ENCODE data around the gene CSMD2. TPM values are rescaled to one million over a fixed set of nuclear protein-coding genes. Genes with fewer than 3 reads are reported as not detected.
A peak's percentile ranks its signal among the peaks of the same experiment; 100 is the strongest.

Gene CSMD2
- total and polyA plus RNA-seq, 8 donors, result 0.20 to 0.81 (median 0.47) TPM

DNA sequence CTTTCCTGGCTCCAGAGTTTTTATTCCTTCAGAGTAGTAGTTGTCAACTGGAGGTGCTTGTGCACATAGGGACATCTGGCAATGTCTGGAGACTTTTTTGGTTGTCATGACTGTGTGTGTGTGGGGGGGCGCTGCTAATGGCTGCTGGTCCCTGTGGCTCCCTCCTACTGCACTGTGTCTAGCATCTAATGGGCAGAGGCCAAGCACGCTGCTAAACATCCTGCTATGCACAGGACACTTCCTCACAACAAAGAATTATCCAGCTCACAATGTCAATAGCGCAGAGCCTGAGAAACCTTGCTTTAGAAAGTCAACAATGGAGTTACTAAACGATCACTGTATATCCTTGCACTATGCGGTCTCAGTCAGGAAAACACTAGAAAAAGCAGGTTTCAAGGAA, 320.9 kb downstream of the CSMD2 start:
- TF ChIP-seq, protein P1, sequence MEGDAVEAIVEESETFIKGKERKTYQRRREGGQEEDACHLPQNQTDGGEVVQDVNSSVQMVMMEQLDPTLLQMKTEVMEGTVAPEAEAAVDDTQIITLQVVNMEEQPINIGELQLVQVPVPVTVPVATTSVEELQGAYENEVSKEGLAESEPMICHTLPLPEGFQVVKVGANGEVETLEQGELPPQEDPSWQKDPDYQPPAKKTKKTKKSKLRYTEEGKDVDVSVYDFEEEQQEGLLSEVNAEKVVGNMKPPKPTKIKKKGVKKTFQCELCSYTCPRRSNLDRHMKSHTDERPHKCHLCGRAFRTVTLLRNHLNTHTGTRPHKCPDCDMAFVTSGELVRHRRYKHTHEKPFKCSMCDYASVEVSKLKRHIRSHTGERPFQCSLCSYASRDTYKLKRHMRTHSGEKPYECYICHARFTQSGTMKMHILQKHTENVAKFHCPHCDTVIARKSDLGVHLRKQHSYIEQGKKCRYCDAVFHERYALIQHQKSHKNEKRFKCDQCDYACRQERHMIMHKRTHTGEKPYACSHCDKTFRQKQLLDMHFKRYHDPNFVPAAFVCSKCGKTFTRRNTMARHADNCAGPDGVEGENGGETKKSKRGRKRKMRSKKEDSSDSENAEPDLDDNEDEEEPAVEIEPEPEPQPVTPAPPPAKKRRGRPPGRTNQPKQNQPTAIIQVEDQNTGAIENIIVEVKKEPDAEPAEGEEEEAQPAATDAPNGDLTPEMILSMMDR (IDR thresholded peaks at IDR 0.05), result no peak
- Histone ChIP-seq H3K36me3 (no peaks in the 10 kb centered on the region), H3K4me1 (no peaks in the 10 kb centered on the region), H3K27me3 (no peaks in the 10 kb centered on the region), H3K27ac (no peak overlapping the region), H3K4me3 (no peak overlapping the region), H3K9me3 (no peaks in the 10 kb centered on the region)
- ATAC-seq, result no peak
- intact Hi-C loops (cut with DNase I), result no loop called here
- DNase-seq, result no peak

DNA sequence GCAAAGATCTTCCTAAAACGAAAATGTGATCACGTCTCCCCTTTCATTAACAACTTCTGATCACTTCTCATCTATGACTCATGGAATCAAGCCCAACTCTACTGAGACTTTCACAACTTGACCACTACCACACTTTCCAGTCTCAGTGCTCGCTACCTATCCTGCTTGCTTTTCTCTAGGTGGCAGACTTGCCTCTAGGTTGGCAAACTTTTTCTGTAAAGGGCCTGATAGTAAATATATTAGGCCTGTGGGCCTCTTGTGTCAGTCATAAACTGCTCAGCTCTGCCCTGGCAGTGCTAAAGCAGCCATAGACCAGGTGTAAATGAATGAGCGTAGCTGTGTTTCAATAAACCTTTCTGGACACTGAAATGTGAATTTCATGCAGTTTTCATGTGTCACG, 322.7 kb downstream of the CSMD2 start:
- ATAC-seq (peak; percentile 53), DNase-seq (no peak)
- Histone ChIP-seq H3K36me3 (no peaks in the 10 kb centered on the region), H3K4me1 (no peaks in the 10 kb centered on the region), H3K9me3 (no peaks in the 10 kb centered on the region), H3K27me3 (peaks cover 0 to 4% of the 10 kb centered on the region in 2 donors), H3K4me3 (no peak overlapping the region), H3K27ac (no peak overlapping the region)
- TF ChIP-seq, protein P1 (IDR thresholded peaks at IDR 0.05), result no peak
- intact Hi-C loops (cut with DNase I), result no loop called here

DNA sequence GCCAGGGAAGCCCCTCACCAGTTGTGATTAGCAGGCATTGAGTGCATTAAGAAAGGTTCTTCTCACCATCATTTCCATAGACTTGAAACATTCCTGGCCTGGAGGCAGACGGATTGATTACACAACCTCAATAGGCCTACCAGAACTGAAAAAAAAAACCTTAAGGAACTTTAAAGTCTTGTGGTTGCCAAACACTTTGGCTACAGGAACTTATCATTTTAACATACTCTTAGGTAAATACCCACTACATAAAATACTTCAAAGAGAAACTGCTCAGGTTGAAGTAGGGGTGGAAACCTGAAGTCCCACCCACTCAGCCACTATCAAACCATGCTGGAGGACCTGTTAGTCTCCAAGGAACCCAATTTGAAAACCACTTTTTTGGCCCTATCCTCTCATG, 323.5 kb downstream of the CSMD2 start:
- ATAC-seq, result peak; percentile 90
- DNase-seq, result peak in 1 of 4 donors; percentile 19
- peaks cover 0 to 4% of the 10 kb centered on the region in 2 donors for H3K27me3 ChIP-seq
- TF ChIP-seq, protein P1 (IDR thresholded peaks at IDR 0.05), result no peak
- no peaks in the 10 kb centered on the region for H3K9me3 ChIP-seq
- H3K36me3 ChIP-seq, result no peaks in the 10 kb centered on the region
- H3K4me3 ChIP-seq, result no peak overlapping the region
- H3K27ac ChIP-seq, result no peak overlapping the region
- no peaks in the 10 kb centered on the region for H3K4me1 ChIP-seq
- intact Hi-C loops (cut with DNase I), result no loop called here

DNA sequence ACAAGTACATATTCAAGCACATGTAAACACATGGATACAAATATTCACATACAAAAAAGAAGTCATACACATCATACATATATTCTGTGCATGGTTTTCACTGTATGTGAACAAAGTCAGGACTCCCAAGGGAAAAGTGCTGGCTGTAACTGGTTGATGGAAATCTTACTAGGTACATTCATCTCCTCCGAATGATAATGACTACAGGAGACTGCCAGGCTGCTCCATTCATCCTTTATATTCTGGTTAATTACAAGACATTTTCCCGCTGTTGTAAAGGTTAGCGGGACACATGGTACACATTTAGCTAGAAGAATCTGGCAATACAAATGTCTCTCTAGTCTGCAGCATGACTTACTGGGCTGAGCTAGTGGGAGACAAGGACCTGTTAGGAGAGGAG, 327.4 kb downstream of the CSMD2 start:
- H3K27ac ChIP-seq, result no peak overlapping the region
- H3K9me3 ChIP-seq, result no peaks in the 10 kb centered on the region
- TF ChIP-seq, protein P1 (IDR thresholded peaks at IDR 0.05), result no peak
- DNase-seq, result no peak
- no peak overlapping the region for H3K4me3 ChIP-seq
- intact Hi-C loops (cut with DNase I), result no loop called here
- H3K27me3 ChIP-seq, result peaks cover 0 to 4% of the 10 kb centered on the region in 2 donors
- H3K4me1 ChIP-seq, result no peaks in the 10 kb centered on the region
- H3K36me3 ChIP-seq, result no peaks in the 10 kb centered on the region
- ATAC-seq, result no peak

DNA sequence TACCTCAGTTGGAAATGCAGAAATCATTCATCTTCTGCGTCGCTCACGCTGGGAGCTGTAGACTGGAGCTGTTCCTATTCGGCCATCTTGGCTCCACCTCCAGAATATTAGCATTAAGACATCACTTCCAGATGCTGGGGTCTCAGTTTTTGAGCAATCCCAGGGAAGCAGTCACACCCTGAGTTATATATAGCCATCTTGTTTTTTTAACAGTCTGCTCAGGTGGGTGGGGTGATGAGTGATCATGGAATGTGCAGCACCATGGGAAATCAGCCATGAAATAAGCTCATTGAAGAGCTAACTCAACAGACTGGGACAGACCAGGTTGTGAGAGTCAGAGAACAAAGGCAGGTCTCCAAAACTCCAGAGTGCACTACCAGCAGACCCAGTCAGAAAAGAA, 328.1 kb downstream of the CSMD2 start:
- H3K4me1 ChIP-seq, result no peaks in the 10 kb centered on the region
- no peak for DNase-seq
- no peak for ATAC-seq
- H3K9me3 ChIP-seq, result no peaks in the 10 kb centered on the region
- TF ChIP-seq, protein P1 (IDR thresholded peaks at IDR 0.05), result no peak
- no peaks in the 10 kb centered on the region for H3K36me3 ChIP-seq
- intact Hi-C loops (cut with DNase I), result no loop called here
- no peak overlapping the region for H3K27ac ChIP-seq
- H3K4me3 ChIP-seq, result no peak overlapping the region
- peaks cover 0 to 4% of the 10 kb centered on the region in 2 donors for H3K27me3 ChIP-seq
